Measurements from ENCODE around the gene SCUBE2.

- TF ChIP-seq CTCF (conservative IDR thresholded peaks at IDR 0.05 in 1 of 2, IDR thresholded peaks at IDR 0.05 in 1 of 2; ENCODE audit: low read depth in 1 of 2, low read length in 2 of 2) (peak; percentile 9 to 10), EZH2 (IDR thresholded peaks at IDR 0.05; ENCODE audit: low read length, missing control alignments) (no peak)
These were observed 4.0 kb upstream of the SCUBE2 start for GRCh38 chr11:9095421-9095820.
